A673 (cell line): ENCODE results near the gene CDX4.

Source experiments
- CTCF ChIP-seq: fragments of 300-800, 200-600 bp; sonication (generic); conservative IDR thresholded peaks from 2 replicates; pipeline ENCODE4 v1.5.1; 2017; ENCODE audit warnings: low read depth, mild to moderate bottlenecking, antibody characterized with exemption, low read length, moderate library complexity, mixed read lengths
- EZH2 ChIP-seq: fragments of 200-600 bp; sonication (generic); IDR thresholded peaks from 2 replicates; pipeline ENCODE4 v1.6.1; 2017; ENCODE audit warnings: borderline replicate concordance, low read depth, mild to moderate bottlenecking, mixed read lengths, antibody characterized with exemption, low read length; ENCODE audit not compliant: poor library complexity, severe bottlenecking

GRCh38 chrX:73455171-73455570 is 8.3 kb downstream of the CDX4 start:
- TF ChIP-seq EZH2, result no peak
- TF ChIP-seq CTCF, result no peak
